Prostate gland (tissue), 2 donors: ENCODE data around the gene FBXW8.

Experiments used
- POLR2A ChIP-seq: fragments of 450-650 bp; IDR thresholded peaks from one replicate; pipeline ENCODE4 v1.6.1; 2016; ENCODE audit warnings: antibody characterized with exemption, mild to moderate bottlenecking
- POLR2AphosphoS5 ChIP-seq: sonication (generic); formaldehyde crosslinking; IDR thresholded peaks from one replicate; pipeline ENCODE4 v1.6.1; 2017; ENCODE audit warnings: antibody characterized with exemption
- TF ChIP-seq, protein P1 (sequence below), 4 experiments: fragments of 200-600 bp in 2 of 4; fragments of 450-650 bp in 2 of 4; sonication (generic) in 2 of 4; IDR thresholded peaks; 1 replicate in 3 of 4; 2 replicates in 1 of 4; pipeline ENCODE4 v1.5.1; 2016 to 2019; ENCODE audit warnings: antibody characterized with exemption in 4 of 4, mild to moderate bottlenecking in 2 of 4, moderate library complexity in 2 of 4

DNA sequence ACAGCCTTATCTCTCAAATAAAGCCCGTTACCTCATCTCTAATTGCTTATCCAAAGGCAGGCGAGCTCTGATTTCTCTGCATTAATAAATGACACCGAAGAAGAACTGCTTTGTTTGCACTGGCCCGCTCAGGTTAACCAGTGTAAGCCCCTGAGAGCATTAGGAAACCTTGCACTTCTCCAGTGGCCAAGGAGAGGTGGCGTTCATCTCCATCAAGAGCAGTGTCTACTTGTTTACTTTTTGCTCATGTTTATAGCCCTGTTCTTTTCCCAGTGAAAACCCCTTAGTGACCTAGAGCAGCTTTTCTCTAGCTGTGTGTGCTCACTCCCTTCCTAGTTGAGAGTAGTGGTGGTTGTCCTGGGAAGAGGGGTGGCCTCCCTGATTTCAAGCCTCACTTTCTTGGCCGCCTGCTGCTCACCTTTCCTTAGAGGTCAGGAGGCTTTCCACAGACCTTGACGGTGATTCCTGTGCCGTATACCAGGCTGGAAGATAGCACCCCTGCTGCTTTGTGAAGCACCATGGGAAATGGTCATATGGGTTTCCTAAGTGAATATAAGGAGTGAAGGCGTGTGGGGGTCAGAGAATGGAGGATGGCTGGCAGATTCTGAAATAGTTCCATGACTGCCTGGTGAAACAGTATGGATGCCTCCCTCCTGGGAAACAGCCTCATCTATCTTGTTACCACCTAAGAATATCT lies 16.6 kb downstream of the FBXW8 start:
- TF ChIP-seq, protein P1, sequence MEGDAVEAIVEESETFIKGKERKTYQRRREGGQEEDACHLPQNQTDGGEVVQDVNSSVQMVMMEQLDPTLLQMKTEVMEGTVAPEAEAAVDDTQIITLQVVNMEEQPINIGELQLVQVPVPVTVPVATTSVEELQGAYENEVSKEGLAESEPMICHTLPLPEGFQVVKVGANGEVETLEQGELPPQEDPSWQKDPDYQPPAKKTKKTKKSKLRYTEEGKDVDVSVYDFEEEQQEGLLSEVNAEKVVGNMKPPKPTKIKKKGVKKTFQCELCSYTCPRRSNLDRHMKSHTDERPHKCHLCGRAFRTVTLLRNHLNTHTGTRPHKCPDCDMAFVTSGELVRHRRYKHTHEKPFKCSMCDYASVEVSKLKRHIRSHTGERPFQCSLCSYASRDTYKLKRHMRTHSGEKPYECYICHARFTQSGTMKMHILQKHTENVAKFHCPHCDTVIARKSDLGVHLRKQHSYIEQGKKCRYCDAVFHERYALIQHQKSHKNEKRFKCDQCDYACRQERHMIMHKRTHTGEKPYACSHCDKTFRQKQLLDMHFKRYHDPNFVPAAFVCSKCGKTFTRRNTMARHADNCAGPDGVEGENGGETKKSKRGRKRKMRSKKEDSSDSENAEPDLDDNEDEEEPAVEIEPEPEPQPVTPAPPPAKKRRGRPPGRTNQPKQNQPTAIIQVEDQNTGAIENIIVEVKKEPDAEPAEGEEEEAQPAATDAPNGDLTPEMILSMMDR (IDR thresholded peaks at IDR 0.05), result no peak
- TF ChIP-seq POLR2A, result no peak
- TF ChIP-seq POLR2AphosphoS5, result no peak
